ENCODE data around the gene HLA-B. TPM values are rescaled to one million over a fixed set of nuclear protein-coding genes. Genes with fewer than 3 reads are reported as not detected.

The HLA-B gene
- total RNA-seq, 1 experiment from 2014 or later, result 41.9 TPM

DNA sequence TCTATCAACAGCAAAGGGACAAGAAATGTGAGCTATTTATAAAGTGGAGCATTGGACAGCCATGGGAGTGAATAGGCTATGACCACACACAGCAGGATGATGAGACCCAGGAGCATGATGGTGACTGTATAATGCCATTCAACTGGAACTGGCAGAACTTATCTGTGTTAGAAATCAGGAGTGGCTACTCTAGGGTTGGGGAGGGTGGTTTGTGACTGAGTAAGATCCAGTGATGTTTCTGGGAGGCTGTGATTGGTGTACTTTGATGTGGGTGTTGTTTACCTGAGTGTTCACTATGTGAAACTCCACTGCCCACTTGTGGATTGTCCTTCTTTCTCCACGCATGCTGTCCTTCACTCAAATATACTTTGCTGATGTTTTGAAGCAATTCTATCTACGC is 11.5 kb upstream of the HLA-B start:
- H3K4me3 ChIP-seq (ENCODE audit: low read depth, low read length), result no peak overlapping the region
- Mint-ChIP-seq H3K9me3 (ENCODE audit: unreplicated experiment) (peaks cover 20% of the 10 kb centered on the region), H3K36me3 (ENCODE audit: insufficient read depth, unreplicated experiment) (no peaks in the 10 kb centered on the region), H3K27ac (ENCODE audit: unreplicated experiment) (no peak overlapping the region), H3K27me3 (ENCODE audit: insufficient read depth, unreplicated experiment) (peaks cover 44% of the 10 kb centered on the region), H3K4me3 (ENCODE audit: unreplicated experiment) (no peak overlapping the region), H3K4me1 (ENCODE audit: low read depth, unreplicated experiment) (no peaks in the 10 kb centered on the region)
- H3K4me1 ChIP-seq, result no peaks in the 10 kb centered on the region
- no TSS peak for BruUV-seq (replicated peaks)
- no peaks in the 10 kb centered on the region for H3K9me3 ChIP-seq
- no peak for DNase-seq
- peaks cover 1% of the 10 kb centered on the region; the same call in 1 of the 2 replicates for H3K27me3 ChIP-seq (replicated peaks; ENCODE audit: control insufficient read depth, insufficient read depth, low read length)
- CTCF ChIA-PET, result no interaction called here
- TF ChIP-seq, protein P1, sequence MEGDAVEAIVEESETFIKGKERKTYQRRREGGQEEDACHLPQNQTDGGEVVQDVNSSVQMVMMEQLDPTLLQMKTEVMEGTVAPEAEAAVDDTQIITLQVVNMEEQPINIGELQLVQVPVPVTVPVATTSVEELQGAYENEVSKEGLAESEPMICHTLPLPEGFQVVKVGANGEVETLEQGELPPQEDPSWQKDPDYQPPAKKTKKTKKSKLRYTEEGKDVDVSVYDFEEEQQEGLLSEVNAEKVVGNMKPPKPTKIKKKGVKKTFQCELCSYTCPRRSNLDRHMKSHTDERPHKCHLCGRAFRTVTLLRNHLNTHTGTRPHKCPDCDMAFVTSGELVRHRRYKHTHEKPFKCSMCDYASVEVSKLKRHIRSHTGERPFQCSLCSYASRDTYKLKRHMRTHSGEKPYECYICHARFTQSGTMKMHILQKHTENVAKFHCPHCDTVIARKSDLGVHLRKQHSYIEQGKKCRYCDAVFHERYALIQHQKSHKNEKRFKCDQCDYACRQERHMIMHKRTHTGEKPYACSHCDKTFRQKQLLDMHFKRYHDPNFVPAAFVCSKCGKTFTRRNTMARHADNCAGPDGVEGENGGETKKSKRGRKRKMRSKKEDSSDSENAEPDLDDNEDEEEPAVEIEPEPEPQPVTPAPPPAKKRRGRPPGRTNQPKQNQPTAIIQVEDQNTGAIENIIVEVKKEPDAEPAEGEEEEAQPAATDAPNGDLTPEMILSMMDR (IDR thresholded peaks at IDR 0.05; ENCODE audit: insufficient read depth in 1 of 2, low read depth in 1 of 2, low read length in 1 of 2, severe bottlenecking in 1 of 2, unreplicated experiment in 1 of 2), result no peak
- intact Hi-C loops (cut with micrococcal nuclease; ENCODE audit: unreplicated experiment), result no loop called here
- POLR2A ChIA-PET, result no interaction called here
- H3K36me3 ChIP-seq (ENCODE audit: control insufficient read depth, insufficient read depth, low read length), result no peaks in the 10 kb centered on the region

DNA sequence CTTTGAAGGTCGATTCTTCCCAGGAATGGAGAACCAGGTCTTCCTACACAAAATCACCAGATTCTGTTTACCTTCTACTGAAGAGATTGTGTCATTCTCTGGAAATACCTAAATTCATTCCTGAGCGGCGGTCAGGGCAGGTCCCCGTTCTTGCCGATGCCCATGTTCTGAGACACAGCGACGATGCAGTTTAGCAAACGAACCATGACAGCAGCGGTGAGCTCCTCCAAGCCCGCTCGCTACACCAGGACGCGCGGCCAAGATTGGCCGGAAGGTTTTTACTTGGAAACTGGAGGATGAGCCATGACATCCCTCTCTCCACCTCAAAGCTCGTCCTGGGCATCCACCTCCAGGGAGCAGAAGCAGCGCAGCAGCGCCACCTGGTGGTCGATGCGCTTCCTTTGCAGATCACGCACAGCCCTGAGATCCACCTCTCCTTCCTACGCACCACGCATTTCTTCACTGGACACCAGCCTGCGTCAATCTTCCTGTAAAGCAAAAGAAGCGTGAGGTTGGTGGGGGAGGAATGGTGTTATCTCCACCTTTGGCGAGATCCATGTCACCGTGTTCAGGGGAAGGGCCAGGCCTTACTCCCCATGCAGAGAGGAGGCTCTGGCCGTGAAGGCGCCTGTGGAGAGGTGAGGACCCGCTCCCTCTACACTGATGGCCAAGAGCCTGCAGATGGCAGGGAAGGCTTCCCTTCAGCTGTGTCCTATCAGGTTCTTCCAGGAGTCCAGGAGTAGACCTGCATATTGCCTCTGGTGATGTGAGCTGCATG is 9.9 kb upstream of the HLA-B start:
- no peaks in the 10 kb centered on the region for H3K4me1 Mint-ChIP-seq (ENCODE audit: low read depth, unreplicated experiment)
- no peaks in the 10 kb centered on the region for H3K36me3 ChIP-seq (ENCODE audit: control insufficient read depth, insufficient read depth, low read length)
- ChIA-PET POLR2A (interaction anchor here (0.6 kb wide), 1 partner anchor 25 kb away, joined by 4 read pairs; no protein-coding TSS in a partner anchor), CTCF (interaction anchor here (0.6 to 2.0 kb wide), 20 partner anchors 9 to 305 kb away, joined by 3 to 12 read pairs (median 4); partner anchors contain the start of gene TCF19)
- no peaks in the 10 kb centered on the region for H3K36me3 Mint-ChIP-seq (ENCODE audit: insufficient read depth, unreplicated experiment)
- no peak overlapping the region for H3K4me3 ChIP-seq (ENCODE audit: low read depth, low read length)
- H3K4me3 Mint-ChIP-seq (ENCODE audit: unreplicated experiment), result peak overlapping the region; percentile 52
- TF ChIP-seq, protein P1 (IDR thresholded peaks at IDR 0.05; ENCODE audit: insufficient read depth in 1 of 2, low read depth in 1 of 2, low read length in 1 of 2, severe bottlenecking in 1 of 2, unreplicated experiment in 1 of 2), result peak; percentile 90 to 91
- peak; percentile 84 to 88 for DNase-seq
- H3K9me3 Mint-ChIP-seq (ENCODE audit: unreplicated experiment), result peaks cover 4% of the 10 kb centered on the region
- H3K27me3 ChIP-seq (replicated peaks; ENCODE audit: control insufficient read depth, insufficient read depth, low read length), result peaks cover 1% of the 10 kb centered on the region; the same call in 1 of the 2 replicates
- intact Hi-C loops (cut with micrococcal nuclease; ENCODE audit: unreplicated experiment), result loop anchor here (1.0 to 2.0 kb wide), 2 partner anchors 170 to 230 kb away; no protein-coding TSS in a partner anchor
- H3K4me1 ChIP-seq, result no peaks in the 10 kb centered on the region
- H3K27me3 Mint-ChIP-seq (ENCODE audit: insufficient read depth, unreplicated experiment), result peaks cover 35% of the 10 kb centered on the region
- no TSS peak for BruUV-seq (replicated peaks)
- no peaks in the 10 kb centered on the region for H3K9me3 ChIP-seq
- H3K27ac Mint-ChIP-seq (ENCODE audit: unreplicated experiment), result no peak overlapping the region

DNA sequence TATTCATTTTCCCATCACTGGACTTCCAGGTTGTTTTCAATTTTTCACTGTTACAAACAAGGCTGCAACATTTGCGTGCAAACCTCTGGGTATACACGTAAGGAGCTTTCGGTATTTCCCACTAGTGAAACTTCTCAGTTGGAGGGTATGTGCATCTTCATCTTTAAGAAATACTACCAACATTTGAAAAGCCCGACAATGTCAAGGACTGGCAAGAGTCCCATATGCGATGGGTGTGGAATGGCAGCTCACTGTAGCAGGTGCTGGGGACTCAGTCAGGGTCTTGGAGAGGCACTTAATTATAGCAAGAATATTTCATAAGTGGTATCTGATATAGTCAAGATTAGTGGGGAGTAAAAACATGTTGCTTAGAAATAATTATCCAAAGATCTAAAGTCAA is 8.9 kb upstream of the HLA-B start:
- BruUV-seq (replicated peaks), result no TSS peak
- peaks cover 38% of the 10 kb centered on the region for H3K27me3 Mint-ChIP-seq (ENCODE audit: insufficient read depth, unreplicated experiment)
- no peak overlapping the region for H3K4me3 ChIP-seq (ENCODE audit: low read depth, low read length)
- H3K4me1 ChIP-seq, result no peaks in the 10 kb centered on the region
- peaks cover 1% of the 10 kb centered on the region; the same call in 1 of the 2 replicates for H3K27me3 ChIP-seq (replicated peaks; ENCODE audit: control insufficient read depth, insufficient read depth, low read length)
- no peaks in the 10 kb centered on the region for H3K36me3 ChIP-seq (ENCODE audit: control insufficient read depth, insufficient read depth, low read length)
- H3K9me3 Mint-ChIP-seq (ENCODE audit: unreplicated experiment), result no peaks in the 10 kb centered on the region
- H3K4me3 Mint-ChIP-seq (ENCODE audit: unreplicated experiment), result no peak overlapping the region
- no peaks in the 10 kb centered on the region for H3K9me3 ChIP-seq
- TF ChIP-seq, protein P1 (IDR thresholded peaks at IDR 0.05; ENCODE audit: insufficient read depth in 1 of 2, low read depth in 1 of 2, low read length in 1 of 2, severe bottlenecking in 1 of 2, unreplicated experiment in 1 of 2), result no peak
- intact Hi-C loops (cut with micrococcal nuclease; ENCODE audit: unreplicated experiment), result loop anchor here (2.0 kb wide), 1 partner anchor 229 kb away; no protein-coding TSS in a partner anchor
- H3K27ac Mint-ChIP-seq (ENCODE audit: unreplicated experiment), result no peak overlapping the region
- no peaks in the 10 kb centered on the region for H3K36me3 Mint-ChIP-seq (ENCODE audit: insufficient read depth, unreplicated experiment)
- CTCF ChIA-PET, result interaction anchor here (1.4 to 2.0 kb wide), 3 partner anchors 8 to 229 kb away, joined by 5 to 12 read pairs (median 8); partner anchors contain the start of gene TCF19
- no peaks in the 10 kb centered on the region for H3K4me1 Mint-ChIP-seq (ENCODE audit: low read depth, unreplicated experiment)
- DNase-seq, result no peak
- POLR2A ChIA-PET, result no interaction called here

All from Caco-2 (cell line).